HCT116 (cell line): ENCODE data around the gene CXorf49. TPM values are rescaled to one million over a fixed set of nuclear protein-coding genes. Genes with fewer than 3 reads are reported as not detected.
"Not testable (repeated sequence)": the region's sequence is repeated elsewhere in the genome, so short reads cannot be mapped to it uniquely, and the experiment has no call there.

Experiments
- ATAC-seq: fragments of 200-7000 bp; cut with Tn5 transposase; 2 replicates; pipeline ENCODE4 v1.9.1; 2020; ENCODE audit warnings: mild to moderate bottlenecking, moderate library complexity
- Bru-seq: library from RNA; stranded (reverse); fragments of 400-500 nt; gene quantifications from one replicate; lab custom pipeline; 2021; lab: Mats Ljungman, UMichigan
- BruChase-seq, 2 experiments: library from RNA; stranded (reverse); fragments of 400-500 nt; gene quantifications; one replicate each; lab custom pipeline; 2021; lab: Mats Ljungman, UMichigan
- BruUV-seq: library from RNA; stranded (reverse); fragments of 400-500 nt; replicated peaks from 2 replicates; lab custom pipeline; 2021; lab: Mats Ljungman, UMichigan
- CTCF ChIA-PET: fragments of 300-600 bp; sonication (Branson Sonifier 250); formaldehyde crosslinking; loops from one replicate; lab custom pipeline; 2021; ENCODE audit warnings: antibody characterized with exemption; lab: Charles Lee
- POLR2A ChIA-PET: fragments of 300-600, 350-600 bp; sonication (Branson Sonifier 250); formaldehyde crosslinking; loops from one replicate; lab custom pipeline; 2021; ENCODE audit warnings: antibody characterized with exemption; lab: Charles Lee
- RAD21 ChIA-PET, 2 experiments: fragments of 300-600 bp; sonication (Branson Sonifier 250); formaldehyde crosslinking; loops; one replicate each; lab custom pipeline; 2023; ENCODE audit warnings: low total read pairs in 2 of 2; ENCODE audit not compliant: uncharacterized antibody in 2 of 2, unreplicated experiment in 2 of 2, low non-redundant PET in 1 of 2; lab: Charles Lee
- DNase-seq: peaks from one replicate; pipeline ENCODE4 v3.0.0-alpha.2; 2010; ENCODE audit warnings: low read depth, low spot score
- H2AFZ ChIP-seq: fragments of 200-600 bp; shearing (Covaris generic), sonication (generic); 2 replicates; pipeline ENCODE4 v1.6.1; 2017; ENCODE audit warnings: low read depth, mixed run types, mixed read lengths, antibody characterized with exemption, low read length; ENCODE audit not compliant: poor library complexity, severe bottlenecking
- H3K27ac ChIP-seq: 2 replicates; pipeline ENCODE4 v1.5.1; 2012; ENCODE audit warnings: low read depth, low read length
- H3K27me3 ChIP-seq: fragments of 200-600 bp; sonication (generic); 2 replicates; pipeline ENCODE4 v1.6.1; 2016; ENCODE audit warnings: mixed run types, low read length, mixed read lengths; ENCODE audit not compliant: insufficient read depth
- H3K36me3 ChIP-seq, 2 experiments: fragments of 200-500 bp in 1 of 2; fragments of 200-600 bp in 1 of 2; sonication (Bioruptor generic) in 1 of 2; sonication (generic) in 1 of 2; 2 replicates each; pipeline versions ENCODE4 v1.5.1 to v1.6.1; 2014 to 2016; ENCODE audit warnings: low read length in 2 of 2, inconsistent platforms in 1 of 2, mixed read lengths in 1 of 2, mixed run types in 1 of 2; ENCODE audit not compliant: insufficient read depth in 2 of 2, control insufficient read depth in 1 of 2
- H3K4me1 ChIP-seq, 2 experiments: fragments of 200-600 bp in 1 of 2; sonication (generic) in 1 of 2; 2 replicates each; pipeline versions ENCODE4 v1.5.1 to v1.6.1; 2012 to 2017; ENCODE audit warnings: low read length in 2 of 2, inconsistent platforms in 1 of 2, mild to moderate bottlenecking in 1 of 2, mixed read lengths in 1 of 2, mixed run types in 1 of 2, moderate library complexity in 1 of 2; ENCODE audit not compliant: insufficient read depth in 2 of 2, control insufficient read depth in 1 of 2
- H3K4me2 ChIP-seq: fragments of 200-600 bp; sonication (generic); 2 replicates; pipeline ENCODE4 v1.6.1; 2017; ENCODE audit warnings: mixed run types, low read length, mixed read lengths
- H3K4me3 ChIP-seq, 2 experiments: fragments of 200-600 bp in 1 of 2; sonication (generic) in 1 of 2; replicated peaks in 1 of 2; 2 replicates each; pipeline ENCODE4 v1.5.1; 2011 to 2016; ENCODE audit warnings: low read length in 2 of 2, control low read depth in 1 of 2, low read depth in 1 of 2, mild to moderate bottlenecking in 1 of 2, mixed read lengths in 1 of 2, mixed run types in 1 of 2
- H3K79me2 ChIP-seq: fragments of 200-600 bp; sonication (generic); 2 replicates; pipeline ENCODE4 v1.6.1; 2017; ENCODE audit warnings: mild to moderate bottlenecking, mixed run types, low read length, moderate library complexity, mixed read lengths; ENCODE audit not compliant: insufficient read depth
- H3K9ac ChIP-seq: fragments of 200-600 bp; sonication (generic); 2 replicates; pipeline ENCODE4 v1.6.1; 2016; ENCODE audit warnings: low read length, mixed read lengths
- H3K9me2 ChIP-seq: fragments of 200-600 bp; sonication (generic), shearing (Covaris generic); 2 replicates; pipeline ENCODE4 v1.6.1; 2017; ENCODE audit warnings: mixed run types, mild to moderate bottlenecking, moderate library complexity; ENCODE audit not compliant: insufficient read depth
- H3K9me3 ChIP-seq, 2 experiments: fragments of 200-500 bp in 1 of 2; fragments of 200-600 bp in 1 of 2; sonication (Bioruptor generic) in 1 of 2; sonication (generic) in 1 of 2; 2 replicates each; pipeline ENCODE4 v1.6.1; 2014 to 2017; ENCODE audit warnings: low read length in 2 of 2, mixed read lengths in 2 of 2, inconsistent platforms in 1 of 2, low read depth in 1 of 2, mild to moderate bottlenecking in 1 of 2, mixed run types in 1 of 2, moderate library complexity in 1 of 2; ENCODE audit not compliant: control insufficient read depth in 1 of 2, insufficient read depth in 1 of 2
- H4K20me1 ChIP-seq: fragments of 200-600 bp; sonication (generic), shearing (Covaris generic); 2 replicates; pipeline ENCODE4 v1.6.1; 2017; ENCODE audit warnings: mixed run types, mild to moderate bottlenecking, moderate library complexity; ENCODE audit not compliant: insufficient read depth
- intact Hi-C: fragments of 100-400 bp; cut with micrococcal nuclease; formaldehyde crosslinking; loops from 2 replicates; pipeline ENCODE4 v1.10.0; 2022
- long read RNA-seq: library from polyadenylated mRNA; unstranded; transcript quantifications from one replicate; pipeline ENCODE4 v2.0.0, GENCODE V29; 2021; ENCODE audit not compliant: unreplicated experiment
- polyA plus RNA-seq: library from polyadenylated mRNA; unstranded; fragments of >200 nt; gene quantifications from 2 replicates; pipeline ENCODE4 v1.2.1, GENCODE V29; 2012; ENCODE audit warnings: missing spikeins
- total RNA-seq: library from RNA; stranded (reverse); gene quantifications from one replicate; pipeline ENCODE4 v1.2.1, GENCODE V29; 2021; ENCODE audit not compliant: unreplicated experiment

CXorf49 gene
- total RNA-seq (not detected), Bru-seq, nascent RNA (not detected), BruChase-seq, experiment 1, labeled RNA remaining after a 6-hour chase (not detected), BruChase-seq, experiment 2, labeled RNA remaining after a 2-hour chase (not detected)
- not detected in 2 replicates for polyA plus RNA-seq
- long read RNA-seq: 0 reads

DNA sequence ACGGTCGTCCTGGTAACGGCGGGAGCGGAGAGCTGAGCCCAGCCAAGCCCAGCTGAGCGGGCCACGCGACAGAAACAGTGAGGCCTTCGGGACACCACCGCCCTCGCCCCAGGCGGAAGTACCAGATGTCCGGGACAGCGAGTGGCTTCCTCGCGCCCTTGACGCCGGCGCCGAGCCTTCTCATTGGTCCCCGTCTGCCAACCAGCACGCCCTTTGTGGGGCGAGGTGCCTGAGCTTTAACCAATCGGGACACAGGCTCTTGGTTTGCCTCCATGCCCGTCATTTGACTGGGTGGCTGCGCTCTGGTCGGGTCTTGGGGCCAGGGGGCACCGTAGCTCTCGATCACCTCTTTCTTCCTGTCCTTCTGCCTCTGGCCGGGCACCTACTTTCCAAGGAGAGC, at the start of gene CXorf49:
Gene CXorf49 (minus strand): TSS at position 101 of the 400 bp plus-strand sequence. CDS start 134 bp downstream, outside the sequence.
- H3K79me2 ChIP-seq, H3K4me2 ChIP-seq, H3K27ac ChIP-seq, H3K9me3 ChIP-seq, H3K9ac ChIP-seq, H3K4me1 ChIP-seq, RAD21 ChIA-PET, H3K9me2 ChIP-seq, DNase-seq, H3K4me3 ChIP-seq, BruUV-seq, intact Hi-C loops, ATAC-seq, H3K36me3 ChIP-seq, H4K20me1 ChIP-seq, H3K27me3 ChIP-seq, POLR2A ChIA-PET, CTCF ChIA-PET, H2AFZ ChIP-seq: not testable (repeated sequence)

DNA sequence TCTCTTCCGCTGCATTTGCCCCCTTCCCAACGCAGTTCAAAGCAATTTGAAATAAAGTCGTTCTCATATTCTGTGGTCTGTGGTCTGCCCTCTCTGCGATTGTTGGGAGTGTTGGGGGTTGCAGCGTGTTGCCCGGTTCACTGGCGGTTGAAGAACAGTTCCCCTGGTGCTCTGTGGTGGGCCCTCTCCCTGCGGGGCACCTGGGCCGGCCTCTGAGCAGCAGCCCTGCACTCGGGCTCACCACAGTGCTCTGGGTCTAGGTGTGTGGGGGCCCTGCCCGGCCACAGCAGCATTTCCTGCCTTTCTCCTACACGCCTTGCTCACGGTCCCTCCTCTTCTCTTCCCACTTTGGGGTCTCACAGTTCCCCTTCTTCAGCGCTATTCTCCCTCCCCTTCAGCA, 49.0 kb upstream of the CXorf49 start:
- H3K36me3 ChIP-seq, POLR2A ChIA-PET, BruUV-seq, H3K27me3 ChIP-seq, CTCF ChIA-PET, RAD21 ChIA-PET, DNase-seq, H3K9me3 ChIP-seq, H4K20me1 ChIP-seq, H3K4me1 ChIP-seq, H3K4me2 ChIP-seq, H3K9me2 ChIP-seq, ATAC-seq, intact Hi-C loops, H3K4me3 ChIP-seq, H3K27ac ChIP-seq, H2AFZ ChIP-seq, H3K9ac ChIP-seq, H3K79me2 ChIP-seq: not testable (repeated sequence)

DNA sequence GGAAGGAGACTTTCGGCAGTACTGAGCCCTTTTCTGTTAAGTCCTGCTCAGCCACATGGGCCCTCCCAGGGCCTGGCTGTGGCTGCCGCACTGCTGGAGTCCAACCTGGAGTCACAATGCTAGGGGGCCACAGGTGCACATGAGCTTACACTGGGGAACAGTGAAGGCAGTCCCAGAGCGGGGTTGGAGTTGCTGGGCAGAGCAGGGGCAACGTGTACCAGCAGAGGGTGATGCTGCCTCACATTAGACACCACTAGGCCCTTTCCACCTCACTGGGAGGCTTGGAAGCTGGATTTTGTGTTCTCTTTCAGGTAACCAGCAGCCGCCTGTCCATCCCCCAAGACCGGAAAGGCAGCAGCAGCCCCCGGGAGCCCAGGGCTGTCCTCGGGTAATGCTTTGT, 47.5 kb upstream of the CXorf49 start:
- BruUV-seq, POLR2A ChIA-PET: not testable (repeated sequence)
- ATAC-seq: 0 out of 2 replicates have a peak, but pooled peaks have one; percentile 47

DNA sequence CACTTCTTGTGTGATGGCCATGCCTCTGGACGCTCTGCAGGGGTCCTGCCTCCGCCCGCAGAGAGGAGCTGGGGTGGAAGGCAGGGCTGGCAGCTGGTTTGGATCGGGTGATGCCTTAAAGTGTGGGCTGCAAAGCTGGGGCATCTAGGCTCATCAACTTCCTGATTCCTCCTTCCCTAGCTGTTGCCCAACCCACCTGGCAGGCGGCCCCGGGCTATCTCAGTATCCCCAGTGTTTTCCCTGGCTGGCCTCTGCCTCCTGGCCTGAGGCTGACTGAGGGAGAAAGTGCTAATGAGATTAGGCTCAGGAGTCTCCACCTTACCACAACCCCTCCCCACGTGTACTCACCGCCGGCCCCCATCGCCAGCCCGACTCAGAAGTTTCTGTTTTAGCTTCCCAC, 46.7 kb upstream of the CXorf49 start:
- POLR2A ChIA-PET, CTCF ChIA-PET, H3K9me3 ChIP-seq, H3K4me1 ChIP-seq, H3K79me2 ChIP-seq, H3K9me2 ChIP-seq, H3K9ac ChIP-seq, RAD21 ChIA-PET, H3K27me3 ChIP-seq, DNase-seq, H4K20me1 ChIP-seq, H3K4me3 ChIP-seq, intact Hi-C loops, H2AFZ ChIP-seq, H3K27ac ChIP-seq, H3K4me2 ChIP-seq, ATAC-seq, H3K36me3 ChIP-seq, BruUV-seq: not testable (repeated sequence)

More for the DNA sequence above, 47.5 kb upstream of the CXorf49 start:
- H3K9me3 ChIP-seq, H3K79me2 ChIP-seq, H3K9me2 ChIP-seq, CTCF ChIA-PET, H3K36me3 ChIP-seq, RAD21 ChIA-PET, H3K27ac ChIP-seq, intact Hi-C loops, H3K4me3 ChIP-seq, H3K4me1 ChIP-seq, DNase-seq, H2AFZ ChIP-seq, H3K9ac ChIP-seq, H3K4me2 ChIP-seq, H4K20me1 ChIP-seq, H3K27me3 ChIP-seq: not testable (repeated sequence)
